ENCODE data around the gene GET4.

DNA sequence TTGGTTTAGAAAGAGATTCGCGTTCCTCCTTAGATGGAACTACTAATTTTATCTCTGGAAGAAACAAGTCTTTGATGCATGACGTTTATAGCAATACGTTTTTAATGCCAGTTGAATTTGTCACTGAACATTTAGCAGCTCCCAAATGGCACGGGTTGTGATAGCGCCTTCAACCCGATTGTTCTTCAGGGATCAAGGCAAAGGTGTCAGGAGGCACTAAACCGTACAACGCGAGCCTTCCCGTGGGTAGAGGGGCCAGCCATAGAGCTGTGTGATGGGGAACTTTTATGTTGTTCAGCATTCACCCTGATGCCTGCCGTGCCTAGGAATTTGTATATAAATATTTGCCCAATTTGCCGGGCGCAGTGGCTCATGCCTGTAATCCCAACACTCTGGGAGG, 3.4 kb downstream of the GET4 start:
- TF ChIP-seq POLR2AphosphoS5 (IDR thresholded peaks at IDR 0.05; ENCODE audit: insufficient read depth in 1 of 2, low read depth in 1 of 2) (no peak), CTCF (IDR thresholded peaks at IDR 0.05) (no peak), POLR2A (IDR thresholded peaks at IDR 0.05) (no peak)
